ENCODE results near the gene SCRT2.
"Not testable (repeated sequence)": the region's sequence is repeated elsewhere in the genome, so short reads cannot be mapped to it uniquely, and the experiment has no call there.

Gene SCRT2

GRCh38 chr20:675453-676314 is at the start of gene SCRT2:
SCRT2 (minus strand) TSS chr20:675802; CDS start chr20:675601, 201 bp downstream.
- DNase-seq, result no peak

GRCh38 chr20:724797-725196 is 49.2 kb upstream of the SCRT2 start:
- not testable (repeated sequence) for DNase-seq

- peak; percentile 31 for DNase-seq
Observed at GRCh38 chr20:723756-724155, 48.2 kb upstream of the SCRT2 start.

DNA sequence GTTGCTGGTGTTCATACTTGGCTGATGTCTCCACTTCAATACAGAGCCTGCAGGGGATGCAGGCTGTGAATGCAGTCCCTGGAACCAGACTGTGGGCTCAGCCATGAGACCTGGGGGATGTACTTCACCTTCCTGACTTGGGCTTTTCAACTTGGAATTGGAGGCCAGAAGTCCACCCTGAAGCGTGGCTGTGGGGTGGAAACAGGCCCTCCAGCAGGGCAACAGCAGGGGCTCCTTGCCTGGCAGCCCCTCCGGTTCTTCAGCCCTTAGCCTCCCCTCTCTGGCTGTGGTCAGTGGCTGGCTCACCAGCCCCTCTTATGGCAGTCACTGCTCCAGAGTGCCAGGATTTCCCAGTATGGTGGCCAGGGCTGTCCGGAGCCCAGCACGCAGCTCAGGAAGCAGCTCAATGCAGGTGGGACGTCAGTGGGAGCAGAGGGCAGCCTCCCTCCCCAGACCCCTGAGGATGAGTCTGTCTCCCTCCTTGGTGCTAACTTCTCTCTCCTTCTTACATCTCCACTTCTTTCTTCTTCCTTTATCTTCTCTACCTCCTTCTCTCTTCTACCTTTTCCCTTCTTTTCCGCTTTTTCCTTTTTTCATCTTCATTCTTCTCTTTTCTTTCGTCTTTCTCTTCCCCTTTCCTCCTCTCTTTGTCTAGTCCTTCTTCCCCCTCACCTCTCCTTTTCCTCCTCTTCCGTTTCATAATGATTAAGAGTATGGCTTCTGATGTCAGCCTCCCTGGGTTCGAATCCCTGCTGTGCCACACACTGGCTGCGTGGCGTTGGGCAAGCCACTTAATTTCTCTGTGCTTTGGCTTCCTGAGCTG is 47.4 kb upstream of the SCRT2 start:
- no peak for DNase-seq

DNA sequence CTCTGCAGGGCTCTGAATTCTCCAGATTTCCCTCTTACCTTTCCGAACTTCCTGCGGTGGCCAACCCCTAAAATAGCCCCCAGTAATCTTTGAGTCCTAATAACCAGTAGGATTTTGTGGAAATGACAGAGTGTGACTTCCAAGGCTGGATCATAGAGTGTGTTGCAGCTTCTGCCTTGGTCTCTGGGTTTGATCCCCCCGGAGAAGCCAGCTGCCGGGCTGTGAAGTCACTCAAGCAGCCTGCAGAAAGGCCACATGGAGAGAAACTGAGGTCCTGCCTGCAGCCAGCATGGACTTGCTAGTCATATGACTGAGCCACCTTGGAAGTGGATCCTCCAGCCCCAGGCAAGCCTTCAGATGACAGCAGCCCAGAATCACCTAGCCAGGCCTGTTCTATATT is 46.3 kb upstream of the SCRT2 start:
- no peak for DNase-seq

GRCh38 chr20:719816-720215 is 44.2 kb upstream of the SCRT2 start:
- DNase-seq, result no peak

DNA sequence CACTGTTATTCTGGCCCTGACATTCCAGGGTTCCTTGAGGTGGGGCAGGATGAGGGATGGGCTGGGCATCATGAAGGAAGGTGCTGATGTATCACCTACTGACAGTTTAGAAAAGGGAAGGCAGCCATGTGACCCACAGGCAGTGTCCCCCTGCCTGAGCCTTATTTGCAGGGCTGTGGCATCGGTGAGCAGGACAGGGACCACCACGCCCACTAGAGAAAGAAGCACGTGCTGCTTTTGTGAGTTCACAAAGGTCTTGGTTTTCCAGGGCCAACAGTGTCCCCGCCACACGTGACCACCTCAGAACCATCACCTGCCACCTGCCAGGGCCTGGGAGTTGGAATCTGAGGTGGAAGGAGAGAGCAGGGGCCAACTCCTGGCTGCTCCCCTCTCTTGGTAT is 43.5 kb upstream of the SCRT2 start:
- DNase-seq, result no peak

DNA sequence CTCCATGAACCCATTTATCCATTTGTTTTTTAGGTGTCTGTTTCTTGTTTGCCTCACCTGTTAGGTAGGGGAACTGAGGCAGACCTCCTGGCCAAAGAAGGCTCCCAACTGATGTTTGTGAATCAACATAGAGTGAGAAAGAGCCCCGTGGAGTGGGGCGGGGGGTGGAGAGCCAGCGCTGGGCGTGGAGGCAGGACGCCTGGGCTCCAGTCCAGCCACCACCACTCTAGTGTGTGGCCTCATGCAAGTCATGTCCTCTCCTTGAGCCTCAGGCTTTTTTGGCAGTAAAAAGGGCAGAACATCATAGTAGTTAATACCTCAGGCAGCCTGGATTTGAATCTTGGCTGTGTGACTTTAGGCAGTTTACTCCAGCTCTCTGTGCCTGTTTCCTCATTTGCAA is 42.2 kb upstream of the SCRT2 start:
- DNase-seq, result peak; percentile 22

GRCh38 chr20:717271-717670 is 41.7 kb upstream of the SCRT2 start:
- DNase-seq, result no peak

- DNase-seq, result no peak
Observed at GRCh38 chr20:714453-714852, 38.9 kb upstream of the SCRT2 start.

- no peak for DNase-seq
Observed at GRCh38 chr20:711576-711975, 36.0 kb upstream of the SCRT2 start.

DNA sequence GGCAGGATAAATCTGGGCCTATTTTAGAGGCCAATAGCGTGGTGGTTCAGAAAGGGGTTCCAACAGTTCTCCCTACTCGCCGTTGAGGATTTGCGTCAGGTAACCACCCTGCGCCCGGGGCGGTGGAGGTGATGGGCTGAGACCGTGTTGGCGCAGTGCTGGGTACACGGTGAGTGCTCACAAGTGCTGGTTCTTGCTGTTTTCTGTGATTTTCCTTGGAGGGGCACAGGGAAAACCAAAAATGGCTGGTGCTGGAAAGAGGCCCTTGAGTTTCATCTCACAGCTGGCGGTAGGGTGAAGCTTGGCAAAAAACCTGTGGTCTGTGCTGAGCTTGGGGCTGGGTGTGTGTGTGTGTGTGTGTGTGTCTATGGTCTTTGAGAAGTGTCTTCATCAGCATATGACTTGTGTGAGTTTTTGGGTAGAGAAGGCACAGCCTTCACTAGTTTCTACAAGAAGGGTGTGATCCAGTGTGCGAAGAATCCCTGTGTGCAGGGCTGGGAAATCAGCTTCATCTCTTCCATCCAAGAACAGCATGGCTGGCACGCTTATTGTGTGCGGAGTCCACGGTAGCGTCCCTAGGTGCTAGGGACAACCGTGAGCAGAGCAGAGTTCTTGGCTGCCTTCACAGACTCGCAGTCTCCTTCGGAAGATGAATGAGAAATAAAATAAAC is 35.3 kb upstream of the SCRT2 start:
- DNase-seq, result no peak

DNA sequence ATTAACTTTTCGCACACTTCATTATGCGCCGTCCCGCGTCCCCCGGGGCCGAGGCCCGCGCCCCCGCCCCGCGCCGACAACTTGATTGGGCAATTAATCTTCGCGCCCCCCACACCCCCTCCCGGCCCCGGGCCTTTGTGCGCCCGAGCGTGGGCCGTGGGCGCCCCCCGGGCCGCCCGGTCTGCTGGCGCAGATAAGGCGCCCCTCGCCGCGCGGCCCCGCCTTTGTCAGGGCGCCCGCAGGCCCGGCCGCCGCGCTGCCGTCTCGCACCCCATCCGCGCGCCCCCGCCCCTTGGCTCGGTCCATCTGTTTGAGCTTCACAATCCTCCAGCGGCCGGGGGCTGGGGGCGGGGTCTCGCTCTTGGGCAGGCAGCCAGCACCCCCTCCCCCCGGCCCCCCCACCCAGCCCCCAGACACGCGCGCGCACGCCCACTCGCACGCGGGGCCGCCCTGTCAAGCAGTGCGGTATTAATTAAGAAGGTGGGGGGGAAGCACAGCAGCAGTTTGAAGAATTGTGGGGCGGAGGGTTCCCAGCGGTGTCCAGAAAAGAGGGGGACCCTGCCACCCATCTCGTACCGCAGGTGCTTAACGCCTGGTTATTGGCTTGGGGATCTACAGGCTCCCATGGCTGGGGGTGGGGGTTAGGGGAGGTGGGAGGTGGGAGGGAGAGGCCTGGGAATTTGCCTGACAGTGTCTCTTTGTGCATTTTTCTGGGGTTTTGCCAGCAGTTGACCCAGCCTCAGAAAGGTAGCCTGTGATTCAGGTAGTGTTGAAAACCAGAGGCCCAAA is 34.6 kb upstream of the SCRT2 start:
- no peak for DNase-seq

GRCh38 chr20:709423-709822 is 33.8 kb upstream of the SCRT2 start:
- peak; percentile 50 for DNase-seq

DNA sequence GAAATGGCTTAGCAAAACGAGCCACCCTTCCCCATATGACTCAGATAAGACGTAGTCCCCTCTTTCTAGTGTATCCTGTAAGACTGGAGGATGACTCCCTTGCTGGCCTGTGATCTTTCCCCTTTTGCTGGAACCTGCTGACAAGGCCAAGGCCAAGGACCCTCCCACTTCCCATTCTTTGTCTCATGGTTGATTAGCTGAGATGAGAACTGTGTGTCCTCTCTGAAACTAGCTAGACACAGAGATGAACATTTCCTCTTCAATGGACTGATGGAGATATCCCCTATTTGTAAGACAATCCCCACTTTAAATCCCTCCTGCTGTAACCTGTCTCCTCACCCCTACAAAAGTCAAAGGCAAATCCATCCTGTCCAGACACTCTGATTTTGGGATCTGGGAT is 33.4 kb upstream of the SCRT2 start:
- DNase-seq, result no peak

- no peak for DNase-seq
Observed at GRCh38 chr20:707451-708110, 32.0 kb upstream of the SCRT2 start.

GRCh38 chr20:706366-706885 is 30.8 kb upstream of the SCRT2 start:
- DNase-seq, result no peak

GRCh38 chr20:704726-705125 is 29.1 kb upstream of the SCRT2 start:
- DNase-seq, result no peak

DNA sequence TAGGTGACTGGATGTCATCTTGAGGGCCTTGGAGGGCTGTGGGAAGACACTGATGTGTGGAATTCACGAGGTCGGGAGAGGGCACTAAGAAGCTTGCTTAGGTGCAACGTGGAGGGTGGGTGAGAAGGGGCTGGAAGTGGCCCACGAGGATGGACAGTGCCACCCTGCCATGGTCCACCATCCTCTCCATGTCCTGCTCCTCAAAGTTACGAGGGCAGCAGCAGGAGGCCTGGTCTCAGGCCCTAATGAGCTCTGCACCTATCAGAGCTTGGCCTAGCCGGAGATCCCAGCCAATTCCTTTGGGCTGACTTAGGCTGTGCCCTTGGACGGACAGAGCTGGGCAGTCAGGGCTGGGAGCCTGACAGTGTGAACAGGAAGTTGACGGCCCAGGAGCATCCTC is 27.8 kb upstream of the SCRT2 start:
- no peak for DNase-seq

DNA sequence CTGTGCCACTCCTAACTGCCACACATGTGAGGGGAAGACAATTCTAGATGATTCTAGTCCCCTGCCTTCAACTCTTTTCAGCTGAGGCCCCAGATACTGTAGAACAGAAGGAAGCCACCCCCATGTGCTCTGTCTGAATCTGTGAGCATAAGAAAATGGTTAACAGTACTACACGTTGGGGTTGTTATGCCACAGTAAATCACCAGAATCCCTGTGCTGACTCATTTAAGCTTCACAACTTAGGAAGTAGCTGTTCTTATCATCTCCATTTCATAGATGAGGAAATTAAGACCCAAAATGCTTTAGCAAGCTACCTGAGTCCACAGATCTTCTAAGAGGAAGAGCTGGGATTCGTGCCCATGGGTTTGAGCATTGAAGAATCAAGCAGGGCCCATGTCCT is 27.4 kb upstream of the SCRT2 start:
- DNase-seq, result no peak

- no peak for DNase-seq
Observed at GRCh38 chr20:701401-702129, 26.0 kb upstream of the SCRT2 start.
